GM18519 (cell line): Measurements from ENCODE around the gene HS3ST1.
"Not testable (repeated sequence)": the region's sequence is repeated elsewhere in the genome, so short reads cannot be mapped to it uniquely, and the experiment has no call there.

ENCODE experiments used
- ATAC-seq: cut with Tn5 transposase; IDR thresholded peaks from one replicate; pipeline ENCODE4 v1.9.1; 2021; ENCODE audit warnings: mild to moderate bottlenecking, moderate library complexity; ENCODE audit not compliant: unreplicated experiment, low FRiP score

The HS3ST1 gene

DNA sequence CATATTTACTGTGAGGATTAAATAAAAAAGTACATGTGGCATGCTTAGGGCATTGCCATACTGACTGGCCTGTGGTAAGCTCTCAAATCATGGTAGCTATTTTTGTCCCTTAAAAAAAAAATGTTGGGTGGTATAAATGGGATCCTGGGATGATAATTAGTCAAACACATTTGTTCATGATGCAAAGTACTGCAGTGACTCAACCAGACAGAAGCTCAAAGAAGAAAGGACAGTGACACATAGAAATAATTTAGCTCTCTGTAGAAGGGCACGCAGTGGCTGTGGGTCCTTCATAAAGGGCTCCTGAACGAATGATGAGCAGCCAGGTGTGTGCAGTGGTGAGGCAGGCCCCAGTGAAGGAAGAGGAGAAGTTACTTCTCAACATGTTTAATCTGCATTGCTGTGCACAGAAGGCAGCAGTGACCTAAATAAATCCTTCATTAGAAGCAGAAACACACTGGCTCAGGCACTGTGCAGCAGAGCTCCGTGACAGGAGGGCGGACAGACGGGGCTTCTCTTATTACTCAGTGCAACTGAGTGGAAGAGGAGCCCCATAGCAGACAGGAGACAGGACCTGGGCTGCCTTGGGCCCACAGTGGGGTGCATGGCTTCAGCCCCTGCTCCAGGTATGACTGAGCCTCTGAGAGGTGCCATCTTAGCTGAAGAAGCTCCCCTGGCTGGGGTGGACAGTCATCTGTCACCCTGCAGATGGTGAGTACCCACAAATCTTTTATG lies 20.3 kb downstream of the HS3ST1 start:
- ATAC-seq, result no peak

DNA sequence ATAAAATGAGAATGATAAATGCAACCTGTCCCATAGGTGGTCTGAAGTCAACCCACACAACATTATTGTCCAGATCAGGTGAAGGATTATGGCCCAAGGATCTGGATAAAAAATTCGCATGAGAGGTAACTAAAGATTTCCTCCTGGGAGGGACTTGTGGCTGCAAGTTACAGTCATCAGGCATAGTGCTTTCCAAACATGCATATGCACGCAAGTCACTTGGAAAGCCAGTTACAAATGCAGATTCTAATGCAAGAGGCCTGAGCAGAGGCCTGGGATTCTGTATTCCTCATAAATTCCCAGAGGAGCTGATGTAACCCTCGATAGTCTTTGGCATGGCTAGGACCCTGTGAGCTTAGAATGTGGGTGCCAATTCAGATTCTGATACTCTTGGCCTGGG lies 21.1 kb downstream of the HS3ST1 start:
- no peak for ATAC-seq

GRCh38 chr4:11404431-11404830 lies 24.3 kb downstream of the HS3ST1 start:
- no peak for ATAC-seq

GRCh38 chr4:11402192-11402591 lies 26.5 kb downstream of the HS3ST1 start:
- peak; percentile 57 for ATAC-seq

DNA sequence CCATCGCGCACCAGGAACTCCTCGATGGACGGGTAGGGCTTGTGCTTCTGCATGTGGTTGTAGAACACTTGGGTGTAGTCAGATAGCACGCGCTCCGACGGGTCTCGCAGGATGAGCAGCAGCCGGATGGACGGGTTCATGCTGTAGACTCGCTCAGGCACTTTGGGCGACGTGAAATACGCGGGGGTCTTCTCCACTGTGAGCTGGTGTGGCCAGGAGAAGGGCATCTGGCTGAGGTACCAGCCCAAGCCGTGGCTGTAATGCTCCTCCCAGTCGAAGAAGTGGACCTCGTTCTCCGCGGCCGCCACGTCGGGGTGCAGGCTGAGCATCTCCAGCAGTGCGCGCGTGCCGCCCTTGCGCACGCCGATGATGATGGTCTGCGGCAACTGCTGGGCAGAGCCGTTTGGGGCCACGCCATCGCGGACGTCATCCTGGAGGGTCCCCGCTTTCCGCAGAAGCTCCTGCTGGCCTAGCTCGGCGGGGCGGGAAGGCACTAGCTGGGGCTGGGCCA lies 29.2 kb downstream of the HS3ST1 start:
- no peak for ATAC-seq

- ATAC-seq, result peak; percentile 45
Measured at GRCh38 chr4:11397819-11398610, 30.7 kb downstream of the HS3ST1 start.

DNA sequence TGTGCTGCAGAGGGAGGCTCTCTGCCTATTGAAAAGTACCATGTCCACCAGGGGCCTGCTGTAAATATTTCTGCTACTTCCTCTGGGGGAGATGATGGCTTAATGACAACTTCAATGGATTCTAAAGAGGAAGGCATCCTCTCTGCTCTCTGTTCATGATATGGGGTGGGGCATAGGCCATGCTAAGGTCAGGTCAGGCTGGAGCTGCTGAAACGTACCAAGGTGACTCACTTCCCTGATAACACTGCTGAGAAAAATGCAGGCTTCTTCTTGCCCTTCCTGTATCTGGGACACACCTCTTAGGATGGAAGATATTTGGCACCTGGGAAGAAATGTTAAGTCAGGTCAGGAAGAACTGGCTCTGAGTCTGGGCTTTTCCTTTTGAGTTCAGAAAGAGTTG lies 31.5 kb downstream of the HS3ST1 start:
- no peak for ATAC-seq

GRCh38 chr4:11393551-11393950 lies 35.1 kb downstream of the HS3ST1 start:
- no peak for ATAC-seq

- ATAC-seq, result not testable (repeated sequence)
Measured at GRCh38 chr4:11384072-11384471, 44.6 kb downstream of the HS3ST1 start.

GRCh38 chr4:11376571-11376970 lies 52.1 kb downstream of the HS3ST1 start:
- no peak for ATAC-seq

DNA sequence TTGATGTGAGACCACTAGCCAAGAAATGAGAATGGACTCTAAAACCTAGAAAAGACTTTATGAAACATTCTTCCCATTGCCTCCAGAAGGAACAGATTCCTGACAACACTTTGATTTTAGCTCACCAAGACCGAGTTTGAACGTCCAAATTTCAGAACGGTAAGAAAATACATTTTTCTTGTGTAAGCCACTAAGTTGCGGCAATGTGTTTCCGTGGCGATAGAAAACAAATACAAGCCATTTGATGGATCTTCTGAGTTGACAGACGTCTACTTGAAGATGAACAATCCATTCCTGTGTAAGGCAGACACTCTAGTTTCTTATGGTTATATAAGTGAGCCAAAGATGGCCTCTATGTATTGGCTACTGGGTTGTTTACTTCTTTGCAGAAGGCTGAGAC lies 52.5 kb downstream of the HS3ST1 start:
- no peak for ATAC-seq

GRCh38 chr4:11368701-11369115 lies 60.0 kb downstream of the HS3ST1 start:
- ATAC-seq, result no peak

DNA sequence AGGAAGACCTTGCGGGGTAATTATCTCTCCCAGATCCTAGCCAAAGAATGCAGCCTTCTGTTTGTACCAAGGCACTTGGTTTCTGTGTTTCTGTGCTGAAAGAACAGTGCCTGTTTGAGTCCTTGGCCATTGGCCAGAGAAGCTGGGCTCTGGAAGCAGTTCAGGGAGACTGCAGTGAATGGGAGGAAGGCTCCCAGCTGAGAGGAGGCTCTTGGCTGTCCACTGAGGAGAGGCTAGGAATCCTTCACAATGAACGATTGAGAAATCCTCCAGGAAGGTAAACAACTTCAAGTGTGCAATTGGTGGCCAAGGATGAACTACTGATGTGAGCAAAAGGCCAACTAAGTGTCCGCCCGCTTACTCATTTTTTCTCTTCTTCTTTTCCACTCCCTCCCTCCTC lies 61.3 kb downstream of the HS3ST1 start:
- no peak for ATAC-seq

DNA sequence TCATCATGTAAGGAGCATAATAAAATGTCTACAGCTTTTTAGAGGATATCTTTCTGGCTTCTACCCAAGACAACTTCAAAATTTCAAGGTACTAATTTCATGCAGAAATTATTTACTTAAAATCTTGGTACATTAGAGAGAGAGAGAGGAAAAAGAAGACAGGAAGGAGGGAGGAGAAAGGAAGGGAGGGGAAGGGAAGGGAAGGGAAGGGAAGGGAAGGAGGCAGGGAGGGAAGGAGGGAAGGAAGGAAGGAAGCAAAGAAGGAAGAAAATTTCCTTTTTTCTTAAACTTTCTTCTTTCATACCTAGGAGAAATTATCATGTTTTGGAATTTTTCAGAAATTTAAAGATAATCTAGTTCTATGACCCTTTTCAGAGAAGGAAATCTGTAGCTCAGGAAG lies 61.8 kb downstream of the HS3ST1 start:
- ATAC-seq, result no peak

- no peak for ATAC-seq
Measured at GRCh38 chr4:11365039-11365438, 63.7 kb downstream of the HS3ST1 start.

DNA sequence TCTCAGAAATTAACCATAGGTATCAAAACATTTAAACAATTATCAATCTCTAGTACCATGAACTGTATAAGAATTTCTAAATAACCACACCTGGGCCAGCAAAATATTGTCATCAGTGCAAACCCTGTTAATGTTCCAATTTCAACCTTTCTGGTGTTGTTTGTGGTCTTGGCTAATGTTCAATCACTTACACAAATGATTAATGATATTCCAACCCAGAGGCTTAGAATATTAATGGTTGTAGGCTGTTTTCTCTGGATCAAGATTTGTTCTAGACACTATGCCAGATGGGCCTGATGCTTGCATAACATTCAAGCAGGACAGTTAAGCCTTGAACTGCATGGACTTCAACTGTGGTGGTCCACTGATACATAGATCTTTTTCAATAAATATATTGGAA lies 69.1 kb downstream of the HS3ST1 start:
- no peak for ATAC-seq

DNA sequence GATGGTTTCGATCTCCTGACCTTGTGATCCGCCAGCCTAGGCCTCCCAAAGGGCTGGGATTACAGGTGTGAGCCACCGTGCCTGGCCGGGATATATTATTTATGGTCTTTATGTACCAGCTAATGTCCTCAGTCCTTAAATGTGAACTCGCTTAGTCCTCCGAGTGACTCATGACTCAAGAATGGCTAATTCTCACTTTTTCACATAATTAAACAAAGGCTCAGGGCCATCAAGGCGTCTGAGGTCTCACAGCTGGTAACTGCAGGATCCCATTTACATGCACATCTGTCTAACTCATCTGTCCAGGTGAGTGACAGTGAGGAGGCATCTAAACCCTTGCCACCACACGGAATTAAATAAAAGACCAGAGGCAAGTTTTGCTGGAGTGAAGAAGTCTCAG lies 73.5 kb downstream of the HS3ST1 start:
- no peak for ATAC-seq

- ATAC-seq, result no peak
Measured at GRCh38 chr4:11354531-11354930, 74.2 kb downstream of the HS3ST1 start.

- no peak for ATAC-seq
Measured at GRCh38 chr4:11348449-11349088, 80.1 kb downstream of the HS3ST1 start.

DNA sequence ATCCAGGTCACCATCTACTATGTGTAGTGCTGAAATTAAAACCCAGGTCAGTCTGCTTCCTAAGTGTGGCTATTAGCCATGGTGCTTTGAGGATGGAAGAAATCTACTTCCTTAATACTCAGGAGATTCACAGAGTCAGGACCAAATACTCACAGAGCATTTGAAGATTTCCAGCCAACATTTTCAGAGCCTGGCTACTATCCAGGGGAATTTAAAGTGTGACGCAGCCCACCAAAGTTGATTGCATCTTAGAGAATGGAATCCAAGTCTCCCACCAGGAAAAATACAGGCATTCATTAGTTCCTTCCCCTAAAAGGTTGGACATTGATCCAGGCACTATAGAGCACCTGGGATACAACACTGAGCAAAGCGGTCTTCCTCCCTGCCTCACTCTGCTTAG lies 83.8 kb downstream of the HS3ST1 start:
- ATAC-seq, result no peak

DNA sequence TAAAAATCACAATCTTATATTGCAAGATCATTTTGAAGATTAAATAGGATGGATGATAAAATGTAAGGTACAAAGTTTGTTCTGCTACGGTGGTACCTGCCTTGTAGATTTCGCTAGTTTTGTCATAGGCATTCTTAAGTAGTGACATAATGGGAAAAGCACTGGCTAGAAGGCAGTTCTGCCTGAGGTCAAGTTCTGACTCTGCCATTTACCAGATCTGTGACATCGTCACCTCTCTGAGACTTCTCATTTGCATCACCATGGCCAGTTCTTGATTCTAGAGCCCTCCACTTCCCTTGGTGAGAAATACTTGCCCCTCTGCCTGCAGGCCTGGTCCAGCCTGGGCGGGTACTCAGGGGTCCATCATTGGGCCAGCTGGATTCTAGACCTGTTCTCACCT lies 85.2 kb downstream of the HS3ST1 start:
- ATAC-seq, result no peak
